OCI-LY3 (cell line): ENCODE results near the gene FAM110A.

Experiments
- H2AFZ ChIP-seq: fragments of 200-600, 300-600 bp; shearing (Covaris generic); 2 replicates; pipeline ENCODE4 v1.6.0; 2014; ENCODE audit warnings: antibody characterized with exemption, low read depth, low read length
- H3K27ac ChIP-seq: fragments of 200-600, 300-600 bp; sonication (generic); 2 replicates; pipeline ENCODE4 v1.5.1; 2014; ENCODE audit warnings: mild to moderate bottlenecking, low read length, moderate library complexity, mixed read lengths
- H3K27me3 ChIP-seq: fragments of 200-600, 300-600 bp; sonication (generic); 2 replicates; pipeline ENCODE4 v1.6.1; 2014; ENCODE audit warnings: low read depth, low read length, mixed read lengths
- H3K36me3 ChIP-seq: fragments of 200-600, 300-600 bp; sonication (generic); replicated peaks from 2 replicates; pipeline ENCODE3; 2014; ENCODE audit warnings: low read depth, low read length, mixed read lengths
- H3K4me1 ChIP-seq: fragments of 300-600, 200-600 bp; sonication (generic); 2 replicates; pipeline ENCODE4 v1.6.1; 2014; ENCODE audit warnings: low read length, mixed read lengths
- H3K4me2 ChIP-seq: fragments of 200-600, 300-600 bp; sonication (generic); 2 replicates; pipeline ENCODE4 v1.6.1; 2014; ENCODE audit warnings: low read length, mixed read lengths
- H3K4me3 ChIP-seq: fragments of 300-600, 200-600 bp; sonication (generic); 2 replicates; pipeline ENCODE4 v1.5.1; 2014; ENCODE audit warnings: antibody characterized with exemption, mild to moderate bottlenecking, low read length, moderate library complexity
- H3K79me2 ChIP-seq: fragments of 300-600, 200-600 bp; shearing (Covaris generic); 2 replicates; pipeline ENCODE4 v1.6.1; 2014; ENCODE audit warnings: mild to moderate bottlenecking, low read length, mixed read lengths
- H3K9ac ChIP-seq: fragments of 300-600, 200-600 bp; shearing (Covaris generic); 2 replicates; pipeline ENCODE4 v1.6.0; 2014; ENCODE audit warnings: mild to moderate bottlenecking, low read length, moderate library complexity
- H3K9me3 ChIP-seq: fragments of 200-600, 300-600 bp; shearing (Covaris generic); 2 replicates; pipeline ENCODE4 v1.6.1; 2014; ENCODE audit warnings: low read length, mixed read lengths; ENCODE audit not compliant: insufficient read depth
- H4K20me1 ChIP-seq: fragments of 200-600, 300-600 bp; sonication (generic); 2 replicates; pipeline ENCODE4 v1.6.1; 2016; ENCODE audit warnings: low read length, mixed read lengths; ENCODE audit not compliant: insufficient read depth
- EZH2phosphoT487 ChIP-seq: fragments of 200-600 bp; shearing (Covaris generic); IDR thresholded peaks from 2 replicates; pipeline ENCODE4 v1.6.1; 2018; ENCODE audit warnings: antibody characterized with exemption, mixed run types, low read depth
- TF ChIP-seq, protein P1 (sequence below): fragments of 200-600, 300-600 bp; sonication (generic); IDR thresholded peaks from 2 replicates; pipeline ENCODE4 v1.5.1; 2014; ENCODE audit warnings: antibody characterized with exemption, low read length, low read depth

FAM110A gene

GRCh38 chr20:833450-834150, at the start of gene FAM110A:
Gene FAM110A (plus strand): TSS chr20:833715. CDS start chr20:844805, 11,090 bp downstream.
- Histone ChIP-seq H3K27ac (peak within 1 kb of the TSS; percentile 66), H3K36me3 (no peaks in the 10 kb centered on the region), H3K4me2 (peak within 1 kb of the TSS; percentile 91), H3K4me3 (peak within 1 kb of the TSS; percentile 90), H3K79me2 (peaks cover 38% of the 10 kb centered on the region), H3K4me1 (peaks cover 21% of the 10 kb centered on the region), H2AFZ (peak within 1 kb of the TSS; percentile 96), H3K9ac (peak within 1 kb of the TSS; percentile 88), H3K27me3 (no peaks in the 10 kb centered on the region), H3K9me3 (no peaks in the 10 kb centered on the region), H4K20me1 (peaks cover 5% of the 10 kb centered on the region; the same call in 1 of the 2 replicates)
- no peak for TF ChIP-seq EZH2phosphoT487
- TF ChIP-seq, protein P1, sequence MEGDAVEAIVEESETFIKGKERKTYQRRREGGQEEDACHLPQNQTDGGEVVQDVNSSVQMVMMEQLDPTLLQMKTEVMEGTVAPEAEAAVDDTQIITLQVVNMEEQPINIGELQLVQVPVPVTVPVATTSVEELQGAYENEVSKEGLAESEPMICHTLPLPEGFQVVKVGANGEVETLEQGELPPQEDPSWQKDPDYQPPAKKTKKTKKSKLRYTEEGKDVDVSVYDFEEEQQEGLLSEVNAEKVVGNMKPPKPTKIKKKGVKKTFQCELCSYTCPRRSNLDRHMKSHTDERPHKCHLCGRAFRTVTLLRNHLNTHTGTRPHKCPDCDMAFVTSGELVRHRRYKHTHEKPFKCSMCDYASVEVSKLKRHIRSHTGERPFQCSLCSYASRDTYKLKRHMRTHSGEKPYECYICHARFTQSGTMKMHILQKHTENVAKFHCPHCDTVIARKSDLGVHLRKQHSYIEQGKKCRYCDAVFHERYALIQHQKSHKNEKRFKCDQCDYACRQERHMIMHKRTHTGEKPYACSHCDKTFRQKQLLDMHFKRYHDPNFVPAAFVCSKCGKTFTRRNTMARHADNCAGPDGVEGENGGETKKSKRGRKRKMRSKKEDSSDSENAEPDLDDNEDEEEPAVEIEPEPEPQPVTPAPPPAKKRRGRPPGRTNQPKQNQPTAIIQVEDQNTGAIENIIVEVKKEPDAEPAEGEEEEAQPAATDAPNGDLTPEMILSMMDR = 0 out of 2 replicates have a peak, but pooled peaks have one; percentile 5

DNA sequence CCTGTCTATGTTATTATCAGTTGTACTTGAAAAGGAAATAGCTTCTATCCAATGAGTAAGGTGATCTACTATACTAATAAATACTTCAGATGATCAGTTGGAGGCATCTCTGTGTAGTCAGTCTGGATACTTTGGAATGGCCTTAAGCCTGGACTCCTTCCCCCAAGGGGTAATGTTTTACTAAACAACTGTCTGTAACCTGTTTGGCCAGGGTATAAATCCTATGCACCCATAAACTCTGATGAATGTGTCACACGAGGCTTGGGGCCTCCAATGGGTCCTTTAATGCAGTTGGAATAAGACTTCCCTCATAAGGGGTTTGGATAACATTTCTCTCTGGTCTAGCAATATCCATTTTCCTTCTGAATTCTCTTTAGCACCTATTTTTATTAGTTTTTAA, 45.7 kb upstream of the FAM110A start:
- Histone ChIP-seq H2AFZ (no peak overlapping the region), H3K4me2 (no peak overlapping the region), H3K9me3 (peaks cover 4% of the 10 kb centered on the region; the same call in 1 of the 2 replicates), H3K79me2 (no peaks in the 10 kb centered on the region), H3K4me1 (no peaks in the 10 kb centered on the region), H3K27me3 (peaks cover 29% of the 10 kb centered on the region), H3K4me3 (no peak overlapping the region), H3K27ac (no peak overlapping the region), H3K9ac (no peak overlapping the region), H4K20me1 (no peaks in the 10 kb centered on the region), H3K36me3 (no peaks in the 10 kb centered on the region)
- TF ChIP-seq EZH2phosphoT487 = no peak
- TF ChIP-seq, protein P1 = no peak

DNA sequence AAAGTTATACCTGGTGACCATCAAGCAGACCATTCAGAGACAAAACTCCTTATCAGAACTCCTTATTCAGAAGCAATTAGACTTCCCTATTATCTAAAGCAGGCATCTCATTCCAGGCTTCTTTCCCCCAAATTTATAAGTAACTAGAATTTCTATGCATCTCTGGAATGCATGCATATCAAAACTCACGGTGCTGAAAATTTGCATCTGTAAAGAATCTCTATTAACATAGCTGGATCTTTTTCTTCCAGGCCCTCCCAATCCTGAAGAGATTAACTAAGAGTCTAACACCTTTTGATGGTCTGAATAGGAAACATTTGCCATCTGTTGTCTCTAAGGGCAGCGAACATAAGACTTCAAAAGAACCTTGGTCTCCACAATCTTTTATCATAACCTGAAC, 42.5 kb upstream of the FAM110A start:
- no peak overlapping the region for H2AFZ ChIP-seq
- H3K9ac ChIP-seq = no peak overlapping the region
- no peaks in the 10 kb centered on the region for H3K36me3 ChIP-seq
- peaks cover 43% of the 10 kb centered on the region for H3K27me3 ChIP-seq
- no peak overlapping the region for H3K4me3 ChIP-seq
- H4K20me1 ChIP-seq = no peaks in the 10 kb centered on the region
- H3K9me3 ChIP-seq = no peaks in the 10 kb centered on the region
- H3K79me2 ChIP-seq = no peaks in the 10 kb centered on the region
- H3K27ac ChIP-seq = no peak overlapping the region
- TF ChIP-seq EZH2phosphoT487 = no peak
- TF ChIP-seq, protein P1 = no peak
- H3K4me2 ChIP-seq = no peak overlapping the region
- no peaks in the 10 kb centered on the region for H3K4me1 ChIP-seq

DNA sequence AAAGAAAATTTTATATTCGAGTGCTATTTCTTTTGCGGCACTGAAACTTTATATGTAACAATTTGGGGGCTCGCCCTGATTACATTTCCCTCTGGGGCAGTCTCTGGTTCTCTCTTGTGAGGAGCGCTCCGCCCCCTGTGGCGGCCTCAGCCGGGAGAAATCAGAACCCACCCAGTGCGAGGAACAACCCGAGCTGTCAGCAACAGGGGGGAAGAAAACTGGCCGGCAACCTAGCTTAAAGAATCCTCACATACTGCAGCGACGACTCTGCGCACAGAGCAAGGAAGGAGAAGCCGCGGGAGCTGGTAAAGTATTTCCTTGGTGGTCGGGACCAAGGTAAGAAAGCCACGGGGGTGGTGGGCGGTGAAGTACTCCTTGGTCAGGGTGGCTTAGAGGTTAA, 41.3 kb upstream of the FAM110A start:
- no peaks in the 10 kb centered on the region for H3K4me1 ChIP-seq
- no peaks in the 10 kb centered on the region for H4K20me1 ChIP-seq
- no peak overlapping the region for H3K9ac ChIP-seq
- H3K4me2 ChIP-seq = no peak overlapping the region
- TF ChIP-seq, protein P1 = no peak
- no peak for TF ChIP-seq EZH2phosphoT487
- no peak overlapping the region for H3K4me3 ChIP-seq
- H3K36me3 ChIP-seq = no peaks in the 10 kb centered on the region
- no peaks in the 10 kb centered on the region for H3K79me2 ChIP-seq
- no peak overlapping the region for H3K27ac ChIP-seq
- H2AFZ ChIP-seq = no peak overlapping the region
- H3K27me3 ChIP-seq = peaks cover 35% of the 10 kb centered on the region; the same call in 1 of the 2 replicates
- H3K9me3 ChIP-seq = no peaks in the 10 kb centered on the region
